ENCODE results near the gene SETSIP. TPM values are rescaled to one million over a fixed set of nuclear protein-coding genes. Genes with fewer than 3 reads are reported as not detected.
A peak's percentile ranks its signal among the peaks of the same experiment; 100 is the strongest.

The SETSIP gene
- total RNA-seq, 1 experiment from 2014 or later: not detected

DNA sequence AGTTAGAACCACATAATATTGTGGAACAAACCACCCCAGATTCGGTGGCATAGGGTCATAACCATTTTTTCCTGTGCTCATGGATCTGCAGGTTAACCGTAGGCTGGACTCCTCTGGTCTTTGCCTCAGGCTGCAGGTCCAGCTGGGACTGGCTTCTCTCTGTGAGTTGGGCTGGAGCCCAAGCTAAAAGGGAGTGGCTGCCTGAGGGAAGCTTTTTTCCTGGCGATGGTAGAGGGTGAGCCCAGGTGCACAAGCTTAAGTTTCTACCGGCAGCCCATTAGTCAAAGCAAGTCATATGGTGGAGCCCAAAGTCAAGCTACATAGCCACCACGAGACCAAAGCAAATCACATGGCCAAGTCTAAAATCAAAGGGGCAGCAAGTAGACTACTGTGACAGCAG, 31.6 kb downstream of the SETSIP start:
- H2AFZ ChIP-seq: no peak overlapping the region
- no TSS peak for BruUV-seq (replicated peaks)
- no peaks in the 10 kb centered on the region for H4K20me1 ChIP-seq (ENCODE audit: insufficient read depth)
- no peaks in the 10 kb centered on the region for H3K36me3 ChIP-seq (ENCODE audit: low read depth)
- no peaks in the 10 kb centered on the region for H3K9me3 ChIP-seq (ENCODE audit: insufficient read depth, low read depth)
- no peaks in the 10 kb centered on the region for H3K9me2 ChIP-seq (ENCODE audit: insufficient read depth)
- H3K4me3 ChIP-seq: no peak overlapping the region
- no peaks in the 10 kb centered on the region for H3K79me2 ChIP-seq (ENCODE audit: low read depth)
- no peak overlapping the region for H3K27ac ChIP-seq
- TF ChIP-seq, protein P1, sequence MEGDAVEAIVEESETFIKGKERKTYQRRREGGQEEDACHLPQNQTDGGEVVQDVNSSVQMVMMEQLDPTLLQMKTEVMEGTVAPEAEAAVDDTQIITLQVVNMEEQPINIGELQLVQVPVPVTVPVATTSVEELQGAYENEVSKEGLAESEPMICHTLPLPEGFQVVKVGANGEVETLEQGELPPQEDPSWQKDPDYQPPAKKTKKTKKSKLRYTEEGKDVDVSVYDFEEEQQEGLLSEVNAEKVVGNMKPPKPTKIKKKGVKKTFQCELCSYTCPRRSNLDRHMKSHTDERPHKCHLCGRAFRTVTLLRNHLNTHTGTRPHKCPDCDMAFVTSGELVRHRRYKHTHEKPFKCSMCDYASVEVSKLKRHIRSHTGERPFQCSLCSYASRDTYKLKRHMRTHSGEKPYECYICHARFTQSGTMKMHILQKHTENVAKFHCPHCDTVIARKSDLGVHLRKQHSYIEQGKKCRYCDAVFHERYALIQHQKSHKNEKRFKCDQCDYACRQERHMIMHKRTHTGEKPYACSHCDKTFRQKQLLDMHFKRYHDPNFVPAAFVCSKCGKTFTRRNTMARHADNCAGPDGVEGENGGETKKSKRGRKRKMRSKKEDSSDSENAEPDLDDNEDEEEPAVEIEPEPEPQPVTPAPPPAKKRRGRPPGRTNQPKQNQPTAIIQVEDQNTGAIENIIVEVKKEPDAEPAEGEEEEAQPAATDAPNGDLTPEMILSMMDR (conservative IDR thresholded peaks at IDR 0.05): no peak
- TF ChIP-seq EZH2 (IDR thresholded peaks at IDR 0.05; ENCODE audit: low read depth): no peak
- intact Hi-C loops (cut with micrococcal nuclease; ENCODE audit: unreplicated experiment): no loop called here
- peak in 1 of 2 experiments; percentile 3 for DNase-seq
- ChIA-PET CTCF (no interaction called here), POLR2A (ENCODE audit: unreplicated experiment) (no interaction called here)
- H3K4me1 ChIP-seq (replicated peaks; ENCODE audit: insufficient read depth): no peaks in the 10 kb centered on the region
- no peaks in the 10 kb centered on the region for H3K27me3 ChIP-seq (ENCODE audit: insufficient read depth, low read depth)
- no peaks in the 10 kb centered on the region for H3F3A ChIP-seq (ENCODE audit: insufficient read depth, low read depth)
- no peak overlapping the region for H3K4me2 ChIP-seq

DNA sequence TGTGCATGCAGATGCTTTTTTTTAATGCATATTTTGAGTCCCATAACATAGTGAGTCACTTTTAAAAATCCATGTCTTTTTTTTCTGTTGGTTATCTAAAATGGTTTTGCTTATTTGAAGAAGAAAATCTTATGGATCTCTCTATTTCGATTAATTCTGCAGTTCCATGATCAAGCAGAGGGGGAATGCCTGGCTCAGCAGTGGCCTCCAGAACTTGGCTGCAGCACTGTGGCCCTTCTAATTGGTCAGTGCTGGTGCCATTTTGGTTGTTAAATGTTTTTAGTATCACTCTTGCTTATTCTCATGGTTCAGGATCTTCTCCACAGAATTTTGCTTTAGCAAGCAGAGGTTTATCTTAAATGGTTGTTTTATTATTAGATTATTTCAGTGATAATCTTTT, 34.2 kb downstream of the SETSIP start:
- Histone ChIP-seq H3K9me2 (ENCODE audit: insufficient read depth) (no peaks in the 10 kb centered on the region), H4K20me1 (ENCODE audit: insufficient read depth) (no peaks in the 10 kb centered on the region), H2AFZ (no peak overlapping the region), H3F3A (ENCODE audit: insufficient read depth, low read depth) (no peaks in the 10 kb centered on the region), H3K79me2 (ENCODE audit: low read depth) (no peaks in the 10 kb centered on the region), H3K9me3 (ENCODE audit: insufficient read depth, low read depth) (no peaks in the 10 kb centered on the region), H3K27me3 (ENCODE audit: insufficient read depth, low read depth) (no peaks in the 10 kb centered on the region), H3K4me3 (no peak overlapping the region), H3K36me3 (ENCODE audit: low read depth) (no peaks in the 10 kb centered on the region), H3K27ac (no peak overlapping the region), H3K4me2 (no peak overlapping the region), H3K4me1 (replicated peaks; ENCODE audit: insufficient read depth) (no peaks in the 10 kb centered on the region)
- BruUV-seq (replicated peaks): no TSS peak
- ChIA-PET POLR2A (ENCODE audit: unreplicated experiment) (no interaction called here), CTCF (no interaction called here)
- DNase-seq: no peak
- TF ChIP-seq, protein P1 (conservative IDR thresholded peaks at IDR 0.05): no peak
- TF ChIP-seq EZH2 (IDR thresholded peaks at IDR 0.05; ENCODE audit: low read depth): no peak
- intact Hi-C loops (cut with micrococcal nuclease; ENCODE audit: unreplicated experiment): no loop called here

DNA sequence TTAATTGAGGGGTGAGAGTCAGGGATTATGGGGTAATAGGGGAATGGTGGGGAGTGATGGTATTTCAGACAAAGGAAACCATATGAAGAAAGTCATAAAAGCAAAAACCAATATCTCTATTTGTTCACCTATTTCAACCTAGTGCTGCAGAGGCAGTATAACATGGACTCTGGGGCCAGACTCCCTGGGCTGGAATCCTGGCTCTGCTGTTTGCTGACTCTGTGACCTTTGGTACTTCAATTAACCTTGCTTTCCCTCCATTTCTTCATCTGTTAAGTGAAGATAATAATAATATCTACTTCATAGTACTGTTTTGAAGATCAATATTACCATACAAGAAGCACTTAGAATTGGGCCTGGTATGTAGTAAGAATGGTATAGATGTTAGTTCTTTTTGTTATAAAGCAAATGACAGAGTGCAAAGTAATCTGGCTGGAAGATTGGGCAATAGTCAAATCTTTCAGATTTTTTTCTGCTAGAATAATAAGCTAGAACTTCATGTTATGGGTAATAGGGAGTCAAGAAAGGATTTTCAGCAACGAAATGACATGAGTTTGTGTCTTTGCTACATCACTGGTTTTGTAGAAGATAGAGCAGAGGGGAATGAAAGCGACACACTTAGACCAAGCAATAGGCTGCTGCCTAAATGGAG, 36.4 kb downstream of the SETSIP start:
- Histone ChIP-seq H3K9me3 (ENCODE audit: insufficient read depth, low read depth) (no peaks in the 10 kb centered on the region), H3K36me3 (ENCODE audit: low read depth) (no peaks in the 10 kb centered on the region), H3K27me3 (ENCODE audit: insufficient read depth, low read depth) (no peaks in the 10 kb centered on the region), H3K9me2 (ENCODE audit: insufficient read depth) (no peaks in the 10 kb centered on the region), H3K27ac (no peak overlapping the region), H3K4me1 (replicated peaks; ENCODE audit: insufficient read depth) (no peaks in the 10 kb centered on the region), H3F3A (ENCODE audit: insufficient read depth, low read depth) (no peaks in the 10 kb centered on the region), H4K20me1 (ENCODE audit: insufficient read depth) (no peaks in the 10 kb centered on the region), H3K4me2 (no peak overlapping the region), H2AFZ (no peak overlapping the region), H3K79me2 (ENCODE audit: low read depth) (no peaks in the 10 kb centered on the region), H3K4me3 (no peak overlapping the region)
- no TSS peak for BruUV-seq (replicated peaks)
- POLR2A ChIA-PET (ENCODE audit: unreplicated experiment): no interaction called here
- no peak for DNase-seq
- TF ChIP-seq, protein P1 (conservative IDR thresholded peaks at IDR 0.05): no peak
- no peak for TF ChIP-seq EZH2 (IDR thresholded peaks at IDR 0.05; ENCODE audit: low read depth)
- intact Hi-C loops (cut with micrococcal nuclease; ENCODE audit: unreplicated experiment): no loop called here
- CTCF ChIA-PET: no interaction called here

Data from PC-9 (cell line).